ENCODE results near the gene TACO1.
A peak's percentile ranks its signal among the peaks of the same experiment; 100 is the strongest.

TACO1 gene

DNA sequence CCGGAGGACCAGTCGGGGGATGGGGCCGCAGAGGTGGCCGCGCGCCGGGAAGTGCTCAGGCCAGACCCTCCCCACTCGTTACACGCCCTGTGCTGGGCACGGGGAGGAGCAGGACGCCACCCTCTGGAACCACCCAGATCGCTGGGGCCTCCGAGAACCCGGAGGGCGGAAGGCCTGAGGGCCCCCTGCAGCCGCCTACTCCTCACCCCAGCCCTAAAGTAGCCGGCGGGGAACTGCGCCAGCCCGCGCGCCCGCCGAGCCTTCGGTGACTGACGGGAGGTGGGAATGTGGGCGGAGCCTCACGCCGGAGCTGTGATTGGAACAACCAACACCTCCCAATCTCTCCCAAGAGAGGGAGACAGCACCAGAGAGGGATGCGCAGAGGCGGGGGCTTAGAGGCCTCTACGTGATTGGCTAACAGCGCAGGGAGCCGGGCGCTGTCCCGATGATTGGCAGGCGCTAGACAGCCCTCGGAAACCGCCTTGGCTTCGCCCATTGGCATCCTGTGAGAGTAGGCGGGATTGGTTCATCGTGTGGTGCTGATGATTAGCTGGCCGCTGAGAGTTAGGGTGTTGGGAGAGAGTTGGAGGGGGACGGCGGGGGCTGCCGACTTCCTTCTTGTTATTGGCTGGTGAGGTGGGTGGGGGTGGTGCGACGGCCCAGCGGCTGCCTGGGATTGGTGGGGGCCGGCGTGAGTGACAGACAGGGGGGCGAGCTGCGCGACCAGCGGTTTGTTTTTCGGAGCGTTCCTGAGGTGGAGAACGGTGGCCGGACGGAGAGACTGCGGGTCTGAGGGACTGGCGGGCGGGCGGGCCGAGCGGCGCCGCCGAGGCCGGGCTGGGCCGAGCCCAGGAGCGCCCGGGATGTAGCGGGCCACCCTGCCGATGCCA is 21.2 kb downstream of the TACO1 start, which contains the start of gene MAP3K3:
Gene MAP3K3 (plus strand): TSS at position 734 of the 890 bp plus-strand sequence. CDS start 343 bp downstream, outside the sequence.
- TF ChIP-seq, protein P1, sequence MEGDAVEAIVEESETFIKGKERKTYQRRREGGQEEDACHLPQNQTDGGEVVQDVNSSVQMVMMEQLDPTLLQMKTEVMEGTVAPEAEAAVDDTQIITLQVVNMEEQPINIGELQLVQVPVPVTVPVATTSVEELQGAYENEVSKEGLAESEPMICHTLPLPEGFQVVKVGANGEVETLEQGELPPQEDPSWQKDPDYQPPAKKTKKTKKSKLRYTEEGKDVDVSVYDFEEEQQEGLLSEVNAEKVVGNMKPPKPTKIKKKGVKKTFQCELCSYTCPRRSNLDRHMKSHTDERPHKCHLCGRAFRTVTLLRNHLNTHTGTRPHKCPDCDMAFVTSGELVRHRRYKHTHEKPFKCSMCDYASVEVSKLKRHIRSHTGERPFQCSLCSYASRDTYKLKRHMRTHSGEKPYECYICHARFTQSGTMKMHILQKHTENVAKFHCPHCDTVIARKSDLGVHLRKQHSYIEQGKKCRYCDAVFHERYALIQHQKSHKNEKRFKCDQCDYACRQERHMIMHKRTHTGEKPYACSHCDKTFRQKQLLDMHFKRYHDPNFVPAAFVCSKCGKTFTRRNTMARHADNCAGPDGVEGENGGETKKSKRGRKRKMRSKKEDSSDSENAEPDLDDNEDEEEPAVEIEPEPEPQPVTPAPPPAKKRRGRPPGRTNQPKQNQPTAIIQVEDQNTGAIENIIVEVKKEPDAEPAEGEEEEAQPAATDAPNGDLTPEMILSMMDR (IDR thresholded peaks at IDR 0.05; ENCODE audit: poor library complexity, severe bottlenecking), result no peak
- Histone ChIP-seq H3K4me3 (ENCODE audit: severe bottlenecking) (peak within 1 kb of the TSS; percentile 96), H3K9me3 (ENCODE audit: severe bottlenecking) (no peaks in the 10 kb centered on the region), H3K27me3 (ENCODE audit: insufficient read depth, poor library complexity, severe bottlenecking) (no peaks in the 10 kb centered on the region), H3K36me3 (ENCODE audit: low read depth) (no peaks in the 10 kb centered on the region), H3K27ac (ENCODE audit: poor library complexity, severe bottlenecking) (peak within 1 kb of the TSS; percentile 41), H3K4me1 (ENCODE audit: insufficient read depth, poor library complexity, severe bottlenecking) (peaks cover 10% of the 10 kb centered on the region)
- ATAC-seq (ENCODE audit: low read depth) (peak; percentile 93), DNase-seq (ENCODE audit: low spot score) (peak; percentile 100)

DNA sequence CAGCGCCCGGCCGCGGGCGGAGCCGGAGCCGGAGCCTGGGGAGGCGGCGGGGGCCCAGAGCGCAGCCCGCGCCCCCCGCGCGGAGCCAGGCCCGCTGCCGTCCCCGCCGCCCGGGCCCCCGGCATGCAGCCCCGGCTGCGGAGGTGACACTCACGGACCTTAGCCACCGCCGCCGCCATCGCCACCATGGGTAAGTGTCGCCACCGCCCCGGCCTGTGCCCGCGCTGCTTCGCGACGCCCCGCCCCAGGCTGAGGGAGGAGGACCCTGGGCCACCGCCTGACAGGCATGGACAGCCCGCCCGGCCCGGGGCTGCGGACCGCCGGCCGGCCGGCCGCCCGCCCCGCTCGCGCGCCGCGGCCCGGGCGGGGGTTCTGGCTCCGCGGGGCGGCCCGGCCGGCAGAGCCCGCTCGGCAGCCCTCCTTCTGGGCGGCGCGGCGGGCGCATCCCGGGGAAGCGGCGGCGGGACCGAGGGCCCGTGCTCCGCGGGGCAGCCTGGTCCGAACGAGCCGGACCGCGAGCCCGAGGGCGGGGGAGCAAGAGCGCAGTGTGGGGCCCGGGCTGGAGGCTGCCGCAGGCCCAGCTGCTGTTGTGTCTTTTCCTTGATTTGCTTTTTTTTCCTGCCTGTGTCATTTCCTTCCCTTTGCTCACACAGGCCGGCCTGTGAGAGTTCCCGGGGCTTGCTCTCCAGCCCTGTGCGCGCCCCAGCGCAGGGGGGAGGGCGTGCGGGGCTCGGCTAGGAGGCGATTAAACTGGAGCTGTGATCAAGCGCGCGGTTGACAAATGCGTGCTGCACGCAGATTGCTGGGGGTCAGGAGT is 22.1 kb downstream of the TACO1 start:
- TF ChIP-seq, protein P1 (IDR thresholded peaks at IDR 0.05; ENCODE audit: poor library complexity, severe bottlenecking), result no peak
- H3K27ac ChIP-seq (ENCODE audit: poor library complexity, severe bottlenecking), result peak overlapping the region; percentile 41
- H3K4me1 ChIP-seq (ENCODE audit: insufficient read depth, poor library complexity, severe bottlenecking), result peaks cover 10% of the 10 kb centered on the region
- H3K36me3 ChIP-seq (ENCODE audit: low read depth), result no peaks in the 10 kb centered on the region
- no peaks in the 10 kb centered on the region for H3K9me3 ChIP-seq (ENCODE audit: severe bottlenecking)
- DNase-seq (ENCODE audit: low spot score), result peak; percentile 77
- H3K27me3 ChIP-seq (ENCODE audit: insufficient read depth, poor library complexity, severe bottlenecking), result no peaks in the 10 kb centered on the region
- peak overlapping the region; percentile 96 for H3K4me3 ChIP-seq (ENCODE audit: severe bottlenecking)
- ATAC-seq (ENCODE audit: low read depth), result no peak

DNA sequence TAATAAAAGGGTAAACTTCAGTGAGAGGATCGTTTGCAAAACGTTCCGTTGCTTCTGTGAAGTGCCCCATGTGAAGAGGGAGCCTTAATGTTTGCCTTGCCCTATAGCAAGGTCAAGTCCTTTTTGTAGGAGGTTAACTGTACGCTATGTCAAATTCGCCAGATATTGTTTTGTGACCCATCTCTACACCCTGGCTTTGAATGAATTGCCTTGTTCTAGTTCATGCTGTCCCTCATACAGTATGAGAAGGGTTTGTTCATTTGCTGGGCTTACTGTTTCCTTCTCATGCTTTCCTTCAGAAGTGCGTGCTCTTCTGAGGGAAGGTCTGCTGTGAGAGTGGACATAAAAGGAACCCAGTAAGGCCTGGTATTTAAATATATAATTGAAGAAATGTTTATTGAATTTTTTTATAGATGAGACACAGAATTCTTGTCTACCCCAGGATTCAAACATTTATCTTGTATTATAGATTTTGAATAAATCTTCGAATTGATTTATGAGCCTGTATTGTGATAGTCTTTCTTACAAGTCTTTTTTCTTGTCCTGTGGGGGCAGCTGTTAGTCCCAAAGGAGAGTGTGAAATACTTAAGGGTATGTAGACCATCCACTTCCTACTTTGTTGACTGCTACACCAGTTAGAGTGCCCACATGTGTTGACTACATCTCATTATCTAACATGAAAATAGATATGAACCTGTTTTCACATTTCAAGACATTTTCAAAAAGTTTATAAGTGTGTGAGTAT is 23.3 kb downstream of the TACO1 start:
- Histone ChIP-seq H3K36me3 (ENCODE audit: low read depth) (no peaks in the 10 kb centered on the region), H3K9me3 (ENCODE audit: severe bottlenecking) (no peaks in the 10 kb centered on the region), H3K27me3 (ENCODE audit: insufficient read depth, poor library complexity, severe bottlenecking) (no peaks in the 10 kb centered on the region), H3K4me3 (ENCODE audit: severe bottlenecking) (peak overlapping the region; percentile 96), H3K4me1 (ENCODE audit: insufficient read depth, poor library complexity, severe bottlenecking) (peaks cover 10% of the 10 kb centered on the region), H3K27ac (ENCODE audit: poor library complexity, severe bottlenecking) (no peak overlapping the region)
- no peak for DNase-seq (ENCODE audit: low spot score)
- TF ChIP-seq, protein P1 (IDR thresholded peaks at IDR 0.05; ENCODE audit: poor library complexity, severe bottlenecking), result no peak
- ATAC-seq (ENCODE audit: low read depth), result no peak

DNA sequence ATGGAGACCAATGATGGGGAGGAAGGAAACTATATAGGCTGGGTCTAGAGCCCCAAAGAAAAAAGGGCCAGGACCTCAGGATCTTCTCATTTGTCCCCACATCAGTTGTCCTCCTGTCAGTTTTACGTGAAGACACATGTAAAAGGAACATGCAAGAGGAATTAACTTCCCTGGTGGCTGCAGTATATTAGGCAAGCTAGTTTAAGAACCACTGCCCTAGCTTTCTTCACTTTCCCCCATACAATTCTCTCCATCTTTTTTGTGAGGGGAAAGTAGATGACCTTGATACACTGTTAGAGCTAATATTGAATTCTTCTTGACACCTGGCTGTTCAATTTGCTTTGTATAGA is 23.8 kb downstream of the TACO1 start:
- no peak for ATAC-seq (ENCODE audit: low read depth)

More for the DNA sequence above, 23.8 kb downstream of the TACO1 start:
- Histone ChIP-seq H3K4me3 (ENCODE audit: severe bottlenecking) (no peak overlapping the region), H3K36me3 (ENCODE audit: low read depth) (no peaks in the 10 kb centered on the region), H3K27me3 (ENCODE audit: insufficient read depth, poor library complexity, severe bottlenecking) (no peaks in the 10 kb centered on the region), H3K9me3 (ENCODE audit: severe bottlenecking) (no peaks in the 10 kb centered on the region), H3K27ac (ENCODE audit: poor library complexity, severe bottlenecking) (no peak overlapping the region), H3K4me1 (ENCODE audit: insufficient read depth, poor library complexity, severe bottlenecking) (peaks cover 10% of the 10 kb centered on the region)
- TF ChIP-seq, protein P1 (IDR thresholded peaks at IDR 0.05; ENCODE audit: poor library complexity, severe bottlenecking), result no peak
- DNase-seq (ENCODE audit: low spot score), result no peak

Data from RWPE2 (cell line).